Stimulated activated CD8-positive, alpha-beta memory T cell treated with anti-CD3 and anti-CD28 coated beads, Interleukin-12 subunit alpha, Interleukin-12 subunit beta, amount 100 ng/mL, for 4 hours (primary cell): ENCODE data around the gene MAZ.
A peak's percentile ranks its signal among the peaks of the same experiment; 100 is the strongest.
"Not testable (repeated sequence)": the region's sequence is repeated elsewhere in the genome, so short reads cannot be mapped to it uniquely, and the experiment has no call there.

ENCODE experiments used
- DNase-seq: peaks from one replicate; pipeline ENCODE4 v3.0.0-alpha.2; 2020; ENCODE audit warnings: low read depth

The MAZ gene

GRCh38 chr16:29784901-29785500 is 21.3 kb upstream of the MAZ start:
- peak; percentile 50 for DNase-seq

DNA sequence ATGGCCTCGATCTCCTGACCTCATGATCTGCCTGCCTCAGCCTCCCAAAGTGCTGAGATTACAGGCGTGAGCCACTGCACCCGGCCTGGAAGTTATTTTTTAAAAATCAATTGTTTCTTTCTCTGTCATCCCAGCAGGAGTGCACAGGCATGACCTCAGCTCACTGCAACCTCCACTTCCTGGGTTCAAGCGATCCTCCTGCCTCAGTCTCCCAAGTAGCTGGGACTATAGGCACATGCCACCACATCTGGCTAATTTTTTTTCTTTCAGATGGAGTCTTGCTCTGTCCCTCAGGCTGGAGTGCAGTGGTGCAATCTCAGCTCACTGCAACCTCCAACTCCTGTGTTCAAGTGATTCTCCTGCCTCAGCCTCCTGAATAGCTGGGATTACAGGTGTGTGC is 19.2 kb upstream of the MAZ start:
- DNase-seq = not testable (repeated sequence)

- no peak for DNase-seq
Observed at GRCh38 chr16:29789775-29790182, 16.6 kb upstream of the MAZ start.

DNA sequence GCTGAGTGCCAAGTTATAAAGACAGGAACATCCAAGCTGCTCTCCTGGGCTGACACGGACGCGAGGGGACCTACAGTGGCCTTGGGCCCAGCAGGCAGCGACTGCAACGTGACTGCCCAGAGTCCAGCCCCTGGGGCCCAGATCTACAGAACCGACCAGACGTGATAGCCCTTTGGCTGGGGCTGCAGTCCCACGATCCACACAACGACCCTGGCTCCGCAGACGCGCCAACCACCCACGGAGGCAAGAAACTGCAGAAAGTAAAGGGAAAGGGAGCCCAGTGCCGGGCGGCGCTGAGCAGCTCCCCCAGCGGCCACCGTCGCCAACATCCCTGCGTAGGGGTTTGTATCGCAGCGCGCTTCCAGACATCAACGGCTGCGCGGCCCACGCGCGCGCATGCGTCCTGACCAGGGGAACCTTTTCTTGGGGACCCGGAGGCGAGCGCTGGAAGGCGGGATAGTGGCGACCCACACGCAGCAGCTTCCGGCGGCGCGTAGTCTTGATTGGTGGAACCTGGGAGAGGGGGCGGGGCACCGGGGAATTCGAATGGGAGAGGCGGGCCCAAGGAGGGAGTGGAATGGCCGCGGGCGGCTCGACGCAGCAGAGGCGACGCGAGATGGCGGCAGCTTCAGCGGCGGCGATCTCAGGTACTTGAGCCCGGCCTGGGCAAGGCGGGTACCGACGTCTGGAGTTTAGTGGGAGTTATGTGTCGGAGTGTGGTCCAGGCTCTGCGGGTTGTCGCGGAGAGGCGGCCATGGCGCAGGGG is 16.0 kb upstream of the MAZ start, which contains the start of gene KIF22:
TSS of gene KIF22 (plus strand) at position 569 of the 766 bp plus-strand sequence. CDS start at position 578, 9 bp downstream.
- DNase-seq = peak; percentile 99

GRCh38 chr16:29790949-29791844 is 15.1 kb upstream of the MAZ start:
- DNase-seq = no peak

- no peak for DNase-seq
Observed at GRCh38 chr16:29791845-29792807, 14.2 kb upstream of the MAZ start.

- DNase-seq = not testable (repeated sequence)
Observed at GRCh38 chr16:29793153-29793552, 13.2 kb upstream of the MAZ start.

DNA sequence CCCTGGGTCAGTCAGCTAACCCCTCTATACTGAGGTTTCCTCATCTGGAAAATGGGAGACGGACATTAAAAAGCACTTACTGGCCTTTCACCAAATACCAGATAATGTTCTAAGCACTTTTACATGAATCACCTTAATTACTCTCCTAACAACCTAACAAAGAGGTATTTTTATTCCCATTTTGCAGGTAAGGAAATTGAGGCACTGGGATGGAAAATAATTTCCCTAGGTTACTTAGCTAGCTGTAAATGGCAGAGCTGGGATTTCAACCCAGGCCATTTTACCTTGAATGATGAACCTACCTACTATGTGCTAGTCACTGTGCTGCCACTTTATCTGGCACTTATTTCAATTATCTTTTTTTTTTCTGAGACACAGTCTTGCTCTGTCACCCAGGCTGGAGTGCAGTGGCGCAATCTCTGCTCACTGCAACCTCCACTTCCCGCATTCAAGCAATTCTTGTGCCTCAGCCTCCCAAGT is 12.1 kb upstream of the MAZ start:
- no peak for DNase-seq

DNA sequence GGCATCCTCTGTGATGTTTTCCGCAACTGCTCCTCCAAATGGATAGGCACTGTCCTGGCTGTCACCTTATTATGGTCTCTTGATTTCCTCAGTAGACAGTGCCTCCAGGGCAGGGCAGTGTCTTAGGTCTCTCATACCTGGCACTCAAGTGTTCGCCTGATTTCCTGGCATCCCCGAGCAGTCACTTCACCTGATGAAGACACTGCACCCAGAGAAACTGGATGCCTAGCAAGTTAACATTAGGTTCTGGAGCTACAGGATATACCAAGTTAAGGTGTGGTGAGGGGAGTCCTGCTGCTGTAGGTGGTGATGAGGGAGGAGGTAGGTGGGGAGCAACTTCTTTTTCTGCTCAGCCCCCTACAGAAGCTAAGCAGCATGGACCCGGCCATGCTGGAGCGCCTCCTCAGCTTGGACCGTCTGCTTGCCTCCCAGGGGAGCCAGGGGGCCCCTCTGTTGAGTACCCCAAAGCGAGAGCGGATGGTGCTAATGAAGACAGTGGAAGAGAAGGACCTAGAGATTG is 3.9 kb upstream of the MAZ start:
- no peak for DNase-seq

DNA sequence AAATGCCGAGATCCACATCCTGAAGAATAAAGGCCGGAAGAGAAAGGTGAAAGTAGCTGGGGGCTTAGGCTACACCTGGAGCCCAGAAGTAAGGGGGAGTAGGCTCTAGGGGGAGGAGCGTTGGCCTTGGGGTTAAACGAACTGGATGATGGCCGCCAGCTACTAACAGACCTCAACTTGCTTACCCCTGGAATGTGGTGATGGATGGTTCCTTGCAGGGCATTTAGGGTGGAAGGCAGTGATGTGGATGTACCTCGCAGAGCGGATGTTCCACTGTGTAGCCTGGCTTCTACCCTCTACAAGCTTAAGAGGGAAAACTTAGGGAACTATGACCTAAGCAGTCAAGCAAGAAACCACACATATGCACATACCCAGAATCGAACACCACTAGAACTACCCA is 2.3 kb upstream of the MAZ start:
- no peak for DNase-seq

DNA sequence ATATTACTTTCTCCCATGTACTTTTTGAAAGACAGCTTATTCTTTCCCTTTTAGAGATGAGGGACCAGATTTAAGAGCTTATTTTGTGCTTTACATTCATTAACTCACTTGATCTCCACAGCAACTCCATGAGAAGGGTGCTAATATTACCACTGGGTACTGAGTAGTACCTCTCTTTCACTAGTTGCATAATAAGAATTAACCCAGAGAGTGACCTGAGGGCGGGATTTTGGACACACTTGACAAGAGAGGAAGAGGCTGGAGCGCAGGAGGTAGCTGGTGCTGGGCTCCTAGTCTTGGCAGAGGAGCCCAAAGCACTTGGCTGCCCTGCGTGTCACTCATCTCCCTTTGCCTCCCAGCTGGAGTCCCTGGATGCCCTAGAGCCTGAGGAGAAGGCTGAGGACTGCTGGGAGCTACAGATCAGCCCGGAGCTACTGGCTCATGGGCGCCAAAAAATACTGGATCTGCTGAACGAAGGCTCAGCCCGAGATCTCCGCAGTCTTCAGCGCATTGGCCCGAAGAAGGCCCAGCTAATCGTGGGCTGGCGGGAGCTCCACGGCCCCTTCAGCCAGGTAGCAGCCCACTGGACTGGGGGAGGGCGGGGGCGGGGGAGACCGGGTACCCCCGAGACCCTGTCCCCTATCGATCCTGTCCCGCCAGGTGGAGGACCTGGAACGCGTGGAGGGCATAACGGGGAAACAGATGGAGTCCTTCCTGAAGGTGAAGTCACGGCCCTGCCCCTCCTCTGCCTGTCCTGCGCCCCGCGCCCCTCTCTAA is 1.7 kb upstream of the MAZ start:
- DNase-seq = no peak

DNA sequence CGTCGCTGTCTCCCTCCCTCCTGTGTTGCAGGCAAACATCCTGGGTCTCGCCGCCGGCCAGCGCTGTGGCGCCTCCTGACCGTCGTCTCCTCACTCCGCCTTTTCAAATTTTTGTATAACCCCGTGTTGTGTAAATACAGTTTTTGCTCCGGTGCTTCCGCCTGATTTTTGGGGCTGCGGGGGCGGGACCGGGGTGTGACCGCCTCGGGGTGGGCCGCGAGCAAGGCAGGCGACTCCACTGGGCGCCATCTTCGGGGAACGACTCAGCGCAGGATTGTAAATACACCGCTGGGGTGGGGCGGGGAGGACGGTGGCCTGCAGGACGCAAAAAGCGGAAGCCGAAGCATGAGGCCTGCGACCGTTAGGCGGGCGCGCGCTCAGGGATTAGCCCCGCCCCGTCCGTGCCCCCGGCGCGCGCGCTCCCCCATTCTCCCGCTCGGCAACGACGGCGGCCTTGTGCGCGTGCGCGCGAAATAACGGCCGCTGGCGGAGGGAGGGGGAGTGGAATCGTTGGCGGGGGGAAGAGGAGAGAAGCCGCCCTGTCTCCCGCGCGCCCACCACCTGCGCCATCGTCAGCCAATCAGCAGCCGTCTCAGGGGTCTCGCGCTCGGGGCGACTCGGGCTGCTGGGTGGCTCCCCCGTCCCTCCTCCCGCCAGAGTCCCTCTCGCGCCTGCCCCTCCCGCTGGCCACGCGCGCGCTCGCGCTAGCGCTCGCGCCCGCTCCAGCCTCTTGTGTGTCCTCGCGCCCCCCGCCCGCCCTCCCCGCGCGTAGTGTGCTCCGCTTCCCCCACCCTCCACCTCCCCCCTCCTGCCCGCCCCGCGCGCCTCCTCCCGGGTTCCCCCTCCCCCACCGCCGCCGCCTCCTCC is 864 bp upstream of the MAZ start:
- DNase-seq = peak; percentile 95

DNA sequence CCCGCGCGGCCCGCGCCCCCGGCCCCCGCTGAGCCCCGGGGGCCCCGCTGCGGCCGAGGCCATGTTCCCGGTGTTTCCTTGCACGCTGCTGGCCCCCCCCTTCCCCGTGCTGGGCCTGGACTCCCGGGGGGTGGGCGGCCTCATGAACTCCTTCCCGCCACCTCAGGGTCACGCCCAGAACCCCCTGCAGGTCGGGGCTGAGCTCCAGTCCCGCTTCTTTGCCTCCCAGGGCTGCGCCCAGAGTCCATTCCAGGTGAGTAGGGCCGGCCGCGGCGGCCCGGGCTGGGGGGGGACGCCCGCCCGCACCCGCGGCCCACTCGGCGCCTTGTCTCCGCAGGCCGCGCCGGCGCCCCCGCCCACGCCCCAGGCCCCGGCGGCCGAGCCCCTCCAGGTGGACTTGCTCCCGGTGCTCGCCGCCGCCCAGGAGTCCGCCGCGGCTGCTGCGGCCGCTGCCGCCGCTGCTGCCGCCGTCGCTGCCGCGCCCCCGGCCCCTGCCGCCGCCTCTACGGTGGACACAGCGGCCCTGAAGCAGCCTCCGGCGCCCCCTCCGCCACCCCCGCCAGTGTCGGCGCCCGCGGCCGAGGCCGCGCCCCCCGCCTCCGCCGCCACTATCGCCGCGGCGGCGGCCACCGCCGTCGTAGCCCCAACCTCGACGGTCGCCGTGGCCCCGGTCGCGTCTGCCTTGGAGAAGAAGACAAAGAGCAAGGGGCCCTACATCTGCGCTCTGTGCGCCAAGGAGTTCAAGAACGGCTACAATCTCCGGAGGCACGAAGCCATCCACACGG is 504 bp downstream of the MAZ start:
- no peak for DNase-seq

GRCh38 chr16:29807426-29808218 is 1.3 kb downstream of the MAZ start:
- peak; percentile 82 for DNase-seq

DNA sequence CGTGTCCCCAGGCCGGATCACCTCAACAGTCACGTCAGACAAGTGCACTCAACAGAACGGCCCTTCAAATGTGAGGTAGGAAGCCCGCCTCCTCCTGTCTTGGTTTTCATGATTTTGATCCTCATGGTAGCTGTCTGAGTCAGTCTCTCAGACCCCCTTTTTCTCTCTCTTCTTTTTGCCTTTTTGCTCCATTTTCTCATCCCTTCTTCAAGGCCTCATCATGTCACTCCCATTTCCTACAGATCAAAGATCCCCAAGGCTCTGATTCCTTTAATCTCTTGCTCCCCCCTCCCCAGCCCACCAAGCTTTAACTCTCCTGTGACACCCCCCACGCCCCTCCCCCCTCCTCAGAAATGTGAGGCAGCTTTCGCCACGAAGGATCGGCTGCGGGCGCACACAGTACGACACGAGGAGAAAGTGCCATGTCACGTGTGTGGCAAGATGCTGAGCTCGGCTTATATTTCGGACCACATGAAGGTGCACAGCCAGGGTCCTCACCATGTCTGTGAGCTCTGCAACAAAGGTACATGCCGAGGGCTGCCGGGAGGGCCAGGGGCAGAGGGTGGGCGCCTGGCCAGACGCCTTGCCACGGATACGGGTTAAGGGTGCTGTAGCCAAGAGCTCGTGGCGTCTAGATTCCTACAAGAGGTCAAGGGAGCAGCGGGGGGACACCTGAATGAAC is 2.0 kb downstream of the MAZ start:
- no peak for DNase-seq

DNA sequence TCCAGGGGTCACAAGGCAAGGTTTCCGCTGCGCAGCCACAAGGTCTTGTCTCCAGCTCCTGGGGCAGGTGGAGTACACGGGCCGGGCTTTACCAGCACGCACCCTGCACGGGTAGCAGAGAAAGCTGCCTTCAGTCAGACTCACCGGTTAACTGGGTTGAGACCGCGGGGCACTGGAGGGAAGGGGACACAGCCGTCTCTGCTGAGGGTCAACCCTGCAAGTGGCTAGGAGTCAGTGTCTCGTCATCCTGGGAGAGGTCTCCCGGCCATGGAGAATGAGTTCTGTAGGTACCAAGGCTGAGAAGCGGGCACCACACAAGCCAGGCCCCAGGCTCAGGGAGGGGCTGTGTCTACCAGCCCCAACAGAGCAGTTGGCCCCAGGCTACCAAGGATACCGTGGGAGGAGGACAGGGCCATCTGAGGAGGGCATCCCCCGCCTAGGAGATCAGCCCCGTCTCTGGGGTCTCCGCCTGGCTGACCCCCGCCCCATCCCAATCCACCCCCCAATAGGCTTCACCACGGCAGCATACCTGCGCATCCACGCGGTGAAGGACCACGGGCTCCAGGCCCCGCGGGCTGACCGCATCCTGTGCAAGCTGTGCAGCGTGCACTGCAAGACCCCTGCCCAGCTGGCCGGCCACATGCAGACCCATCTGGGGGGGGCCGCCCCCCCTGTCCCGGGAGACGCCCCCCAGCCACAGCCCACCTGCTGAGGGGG is 2.9 kb downstream of the MAZ start:
- no peak for DNase-seq
